Uterus (tissue), 4 donors: Measurements from ENCODE around the gene PLB1. TPM values are rescaled to one million over a fixed set of nuclear protein-coding genes. Genes with fewer than 3 reads are reported as not detected.
"Not testable (repeated sequence)": the region's sequence is repeated elsewhere in the genome, so short reads cannot be mapped to it uniquely, and the experiment has no call there.

ENCODE experiments used
- DNase-seq, 2 donors: peaks; one replicate each; pipeline ENCODE4 v3.0.0-alpha.2; 2019 to 2020
- H3K27ac ChIP-seq, 2 donors: fragments of 200-600 bp; sonication (generic); 1 replicate in 1 of 2; 2 replicates in 1 of 2; pipeline ENCODE4 v1.5.1; 2016 to 2018
- H3K27me3 ChIP-seq, 2 donors: fragments of 200-600 bp; sonication (generic); one replicate each; pipeline ENCODE4 v1.5.1; 2018 to 2019; ENCODE audit warnings: control low read depth in 1 of 2
- H3K36me3 ChIP-seq, 2 donors: fragments of 200-600 bp; sonication (generic); one replicate each; pipeline ENCODE4 v1.5.1; 2019; ENCODE audit warnings: control low read depth in 1 of 2
- H3K4me1 ChIP-seq, 2 donors: fragments of 200-600 bp; sonication (generic); one replicate each; pipeline ENCODE4 v1.5.1; 2018 to 2019; ENCODE audit warnings: control low read depth in 1 of 2
- H3K4me3 ChIP-seq, 2 donors: fragments of 200-600 bp; sonication (generic); 1 replicate in 1 of 2; 2 replicates in 1 of 2; pipeline ENCODE4 v1.5.1; 2018 to 2019; ENCODE audit warnings: mild to moderate bottlenecking in 1 of 2
- H3K9me3 ChIP-seq, 2 donors: fragments of 200-600 bp; sonication (generic); one replicate each; pipeline ENCODE4 v1.5.1; 2019; ENCODE audit warnings: control low read depth in 1 of 2
- CTCF ChIP-seq, 4 experiments: fragments of 200-600 bp in 2 of 4; fragments of 450-650 bp in 2 of 4; sonication (generic) in 2 of 4; IDR thresholded peaks; one replicate each; pipeline ENCODE4 v1.5.1; 2016 to 2019; ENCODE audit warnings: antibody characterized with exemption in 4 of 4, mild to moderate bottlenecking in 2 of 4, moderate library complexity in 1 of 4
- POLR2A ChIP-seq, 2 donors: fragments of 450-650 bp; IDR thresholded peaks; one replicate each; pipeline ENCODE4 v1.6.1; 2016; ENCODE audit warnings: antibody characterized with exemption in 2 of 2, mild to moderate bottlenecking in 1 of 2, moderate library complexity in 1 of 2
- intact Hi-C: fragments of 100-400 bp; cut with DNase I; formaldehyde crosslinking; loops from one replicate; pipeline ENCODE4 v1.15.1; 2023; ENCODE audit warnings: low total_unique reads
- total RNA-seq, 4 donors: library from RNA; depleted of rRNA in 3 of 4; stranded (reverse); fragments of >200 nt in 3 of 4; gene quantifications; one replicate each; pipeline versions ENCODE4 v1.1.0 to v1.2.4, GENCODE V29; 2014 to 2023
- donor health status: DM: yes; HTN: yes; CAD: no.

PLB1 gene
- total RNA-seq, 4 donors from 2014 or later = 2.9 to 12.4 (median 5.2) TPM

- Histone ChIP-seq H3K4me1 (peaks cover 14 to 26% of the 10 kb centered on the region in 2 donors), H3K9me3 (no peaks in the 10 kb centered on the region), H3K36me3 (no peaks in the 10 kb centered on the region), H3K27me3 (no peaks in the 10 kb centered on the region), H3K27ac (peak overlapping the region; percentile 89 to 92), H3K4me3 (no peak overlapping the region)
- peak; percentile 74 to 92 for DNase-seq
- intact Hi-C loops = loop anchor here (5.0 kb wide), 1 partner anchor 90 kb away; the partner anchor contains the start of gene PPP1CB
- no peak for TF ChIP-seq CTCF (IDR thresholded peaks at IDR 0.05)
- peak; percentile 27 to 46 for TF ChIP-seq POLR2A (IDR thresholded peaks at IDR 0.05)
Measured at GRCh38 chr2:28662468-28663181, 166.8 kb downstream of the PLB1 start.

DNA sequence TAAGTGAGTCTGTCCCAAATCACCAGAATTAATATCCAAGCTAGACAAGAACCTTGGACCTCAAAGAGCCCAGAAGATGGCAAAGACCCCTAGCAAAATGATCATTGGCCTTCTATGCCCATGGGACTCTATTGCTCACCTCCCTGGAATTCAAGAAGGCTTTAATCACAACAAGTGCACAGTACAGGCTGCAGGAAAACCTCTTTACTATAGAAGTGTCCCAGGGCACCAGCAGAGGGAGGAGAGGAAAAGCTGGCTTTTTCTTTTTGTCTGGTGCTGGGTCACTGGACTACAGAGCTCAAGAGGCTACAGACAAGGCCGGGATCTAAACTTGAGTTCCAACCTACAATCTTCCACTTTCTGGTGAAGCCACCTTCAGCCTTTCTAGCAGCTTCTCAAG lies 167.5 kb downstream of the PLB1 start:
- H3K27me3 ChIP-seq = no peaks in the 10 kb centered on the region
- intact Hi-C loops = loop anchor here (5.0 kb wide), 1 partner anchor 89 kb away; the partner anchor contains the start of gene PPP1CB
- no peak for TF ChIP-seq POLR2A (IDR thresholded peaks at IDR 0.05)
- TF ChIP-seq CTCF (IDR thresholded peaks at IDR 0.05) = peak in 3 of 4 experiments; percentile 31 to 42 (median 35)
- no peaks in the 10 kb centered on the region for H3K9me3 ChIP-seq
- peaks cover 14 to 26% of the 10 kb centered on the region in 2 donors for H3K4me1 ChIP-seq
- no peak overlapping the region for H3K4me3 ChIP-seq
- H3K36me3 ChIP-seq = no peaks in the 10 kb centered on the region
- H3K27ac ChIP-seq = peak overlapping the region; percentile 89 to 92
- DNase-seq = peak in 1 of 2 donors; percentile 54

DNA sequence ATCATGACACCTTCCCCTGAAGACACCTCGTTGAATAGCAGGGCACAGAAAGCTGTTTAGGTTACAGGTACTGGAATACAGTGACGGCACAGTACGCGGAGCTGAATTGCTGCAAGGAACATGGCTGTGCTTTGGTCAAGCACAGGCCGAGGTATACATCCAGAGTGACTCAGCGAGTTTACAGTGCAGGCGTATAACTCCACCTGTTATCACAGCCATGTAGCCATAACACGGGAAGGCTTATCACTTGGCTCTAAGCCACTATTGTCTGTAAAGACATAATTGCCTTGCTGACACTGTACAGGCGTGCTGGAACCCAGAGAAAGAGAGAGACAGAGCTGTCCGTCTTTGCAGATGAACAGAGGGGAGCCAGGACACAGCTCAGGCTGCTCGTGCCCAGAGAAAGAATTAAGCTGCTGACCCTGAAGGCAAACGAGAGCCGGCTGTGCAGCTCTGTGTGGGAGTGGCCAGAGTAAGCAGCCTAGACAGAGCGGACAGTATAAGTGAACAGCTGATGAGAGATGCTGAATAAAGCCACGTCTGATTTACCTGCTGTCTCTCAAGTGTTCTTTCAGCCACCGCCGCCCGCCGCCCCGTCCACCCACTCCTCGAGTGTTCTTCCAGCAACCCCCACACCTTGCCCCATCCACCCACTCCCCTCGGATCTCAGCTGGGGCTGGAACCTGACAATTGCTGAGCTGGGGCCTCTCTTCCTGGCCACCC lies 168.4 kb downstream of the PLB1 start:
- intact Hi-C loops = loop anchor here (5.0 kb wide), 1 partner anchor 88 kb away; the partner anchor contains the start of gene PPP1CB
- H3K9me3 ChIP-seq = no peaks in the 10 kb centered on the region
- H3K4me1 ChIP-seq = peaks cover 14 to 26% of the 10 kb centered on the region in 2 donors
- no peaks in the 10 kb centered on the region for H3K36me3 ChIP-seq
- no peaks in the 10 kb centered on the region for H3K27me3 ChIP-seq
- no peak overlapping the region for H3K4me3 ChIP-seq
- DNase-seq = peak; percentile 69 to 85
- TF ChIP-seq POLR2A (IDR thresholded peaks at IDR 0.05) (peak in 1 of 2 donors; percentile 30), CTCF (IDR thresholded peaks at IDR 0.05) (no peak)
- H3K27ac ChIP-seq = peak overlapping the region; percentile 89 to 92

- H3K27me3 ChIP-seq = no peaks in the 10 kb centered on the region
- H3K4me3 ChIP-seq = no peak overlapping the region
- no peak for TF ChIP-seq CTCF (IDR thresholded peaks at IDR 0.05)
- TF ChIP-seq POLR2A (IDR thresholded peaks at IDR 0.05) = no peak
- DNase-seq = peak; percentile 81 to 83
- H3K9me3 ChIP-seq = no peaks in the 10 kb centered on the region
- H3K4me1 ChIP-seq = peaks cover 14 to 26% of the 10 kb centered on the region in 2 donors
- H3K36me3 ChIP-seq = no peaks in the 10 kb centered on the region
- intact Hi-C loops = no loop called here
- H3K27ac ChIP-seq = peak overlapping the region; percentile 89 to 92
Measured at GRCh38 chr2:28665041-28665704, 169.3 kb downstream of the PLB1 start.

GRCh38 chr2:28665811-28666377 lies 170.0 kb downstream of the PLB1 start:
- DNase-seq, intact Hi-C loops, H3K9me3 ChIP-seq, H3K36me3 ChIP-seq, H3K4me3 ChIP-seq, H3K27me3 ChIP-seq: not testable (repeated sequence)
- Histone ChIP-seq H3K4me1 (peaks cover 10 to 22% of the 10 kb centered on the region in 2 donors), H3K27ac (peak overlapping the region; percentile 89 to 92)
